GM13977 (cell line): ENCODE results near the gene NKD1.
A peak's percentile ranks its signal among the peaks of the same experiment; 100 is the strongest.

Source experiments
- DNase-seq: peaks from one replicate; pipeline ENCODE4 v3.0.0; 2012; ENCODE audit warnings: low spot score
- in situ Hi-C: fragments of 300-500 bp; cut with MboI; formaldehyde crosslinking; loops from one replicate; pipeline ENCODE4 v1.12.0; 2022; ENCODE audit warnings: low sequenced_read_pairs, low pct_unique_long_range_greater_than_20kb, mixed read lengths, inconsistent platforms; ENCODE audit not compliant: unreplicated experiment
- TF ChIP-seq, protein P1 (sequence below): IDR thresholded peaks from 2 replicates; pipeline ENCODE4 v1.5.1; 2012; ENCODE audit warnings: mild to moderate bottlenecking, control low read depth; ENCODE audit not compliant: insufficient read depth; ENCODE audit errors: extremely low read depth, missing control alignments

The NKD1 gene

DNA sequence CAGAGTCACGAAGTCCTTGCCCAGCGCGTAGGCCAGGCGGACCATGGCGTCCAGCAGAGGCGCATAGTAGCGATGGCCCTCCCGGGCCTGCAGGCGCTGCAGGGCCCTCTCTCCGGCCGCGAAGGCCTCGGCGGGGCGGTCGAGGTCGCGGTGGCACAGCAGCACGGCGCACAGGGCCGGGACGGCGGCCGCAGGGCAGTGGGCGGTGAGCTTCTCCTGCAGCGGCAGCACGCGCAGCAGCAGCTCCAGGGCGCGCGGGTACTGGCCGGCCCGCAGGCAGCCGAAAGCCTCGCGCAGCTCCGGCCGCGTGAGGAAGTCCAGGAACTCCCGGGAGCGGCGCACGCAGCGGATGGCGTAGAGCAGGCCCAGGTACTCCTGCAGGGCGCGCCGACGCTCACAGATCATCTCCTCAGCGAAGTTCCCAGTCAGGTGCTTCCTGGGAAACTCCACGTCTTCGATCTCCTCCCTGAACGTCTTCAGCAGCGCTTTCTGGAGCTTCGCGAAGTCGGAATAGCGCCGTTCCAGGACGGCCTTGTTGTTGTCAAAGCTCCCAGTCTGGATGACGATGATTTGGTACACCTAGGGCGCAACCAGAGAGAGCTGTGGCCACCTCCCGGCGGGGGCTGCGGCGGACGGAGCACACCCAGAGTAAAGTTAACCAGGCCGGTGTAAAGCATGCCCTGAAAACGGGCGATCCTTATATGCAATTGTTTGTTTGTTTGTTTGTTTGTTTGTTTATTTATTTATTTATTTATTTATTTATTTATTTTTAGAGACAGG, 125.5 kb downstream of the NKD1 start:
- in situ Hi-C loops = loop anchor here (10.0 kb wide), 1 partner anchor 71 kb away; the partner anchor contains the start of gene CYLD
- no peak for DNase-seq
- TF ChIP-seq, protein P1, sequence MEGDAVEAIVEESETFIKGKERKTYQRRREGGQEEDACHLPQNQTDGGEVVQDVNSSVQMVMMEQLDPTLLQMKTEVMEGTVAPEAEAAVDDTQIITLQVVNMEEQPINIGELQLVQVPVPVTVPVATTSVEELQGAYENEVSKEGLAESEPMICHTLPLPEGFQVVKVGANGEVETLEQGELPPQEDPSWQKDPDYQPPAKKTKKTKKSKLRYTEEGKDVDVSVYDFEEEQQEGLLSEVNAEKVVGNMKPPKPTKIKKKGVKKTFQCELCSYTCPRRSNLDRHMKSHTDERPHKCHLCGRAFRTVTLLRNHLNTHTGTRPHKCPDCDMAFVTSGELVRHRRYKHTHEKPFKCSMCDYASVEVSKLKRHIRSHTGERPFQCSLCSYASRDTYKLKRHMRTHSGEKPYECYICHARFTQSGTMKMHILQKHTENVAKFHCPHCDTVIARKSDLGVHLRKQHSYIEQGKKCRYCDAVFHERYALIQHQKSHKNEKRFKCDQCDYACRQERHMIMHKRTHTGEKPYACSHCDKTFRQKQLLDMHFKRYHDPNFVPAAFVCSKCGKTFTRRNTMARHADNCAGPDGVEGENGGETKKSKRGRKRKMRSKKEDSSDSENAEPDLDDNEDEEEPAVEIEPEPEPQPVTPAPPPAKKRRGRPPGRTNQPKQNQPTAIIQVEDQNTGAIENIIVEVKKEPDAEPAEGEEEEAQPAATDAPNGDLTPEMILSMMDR = no peak

DNA sequence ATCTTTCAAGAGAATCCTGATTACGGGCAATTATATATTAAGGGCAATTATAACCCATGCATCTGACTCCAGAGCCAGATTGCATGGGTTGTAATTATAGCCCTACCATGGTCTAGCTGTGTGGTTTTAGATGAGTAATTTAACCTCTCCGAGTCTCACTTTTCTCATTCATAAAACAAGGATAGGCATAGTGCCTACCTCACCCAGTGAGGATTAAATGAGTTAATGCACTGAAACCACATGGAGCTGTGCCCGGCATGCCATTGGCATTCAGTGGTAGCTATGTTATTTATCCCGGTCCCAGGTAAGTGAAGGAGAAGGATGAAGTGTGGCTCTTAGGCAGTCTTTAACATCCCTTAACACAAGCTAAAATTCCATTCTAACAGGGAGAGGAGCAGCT, 126.6 kb downstream of the NKD1 start:
- TF ChIP-seq, protein P1 = no peak
- no peak for DNase-seq
- in situ Hi-C loops = loop anchor here (10.0 kb wide), 1 partner anchor 70 kb away; the partner anchor contains the start of gene CYLD

DNA sequence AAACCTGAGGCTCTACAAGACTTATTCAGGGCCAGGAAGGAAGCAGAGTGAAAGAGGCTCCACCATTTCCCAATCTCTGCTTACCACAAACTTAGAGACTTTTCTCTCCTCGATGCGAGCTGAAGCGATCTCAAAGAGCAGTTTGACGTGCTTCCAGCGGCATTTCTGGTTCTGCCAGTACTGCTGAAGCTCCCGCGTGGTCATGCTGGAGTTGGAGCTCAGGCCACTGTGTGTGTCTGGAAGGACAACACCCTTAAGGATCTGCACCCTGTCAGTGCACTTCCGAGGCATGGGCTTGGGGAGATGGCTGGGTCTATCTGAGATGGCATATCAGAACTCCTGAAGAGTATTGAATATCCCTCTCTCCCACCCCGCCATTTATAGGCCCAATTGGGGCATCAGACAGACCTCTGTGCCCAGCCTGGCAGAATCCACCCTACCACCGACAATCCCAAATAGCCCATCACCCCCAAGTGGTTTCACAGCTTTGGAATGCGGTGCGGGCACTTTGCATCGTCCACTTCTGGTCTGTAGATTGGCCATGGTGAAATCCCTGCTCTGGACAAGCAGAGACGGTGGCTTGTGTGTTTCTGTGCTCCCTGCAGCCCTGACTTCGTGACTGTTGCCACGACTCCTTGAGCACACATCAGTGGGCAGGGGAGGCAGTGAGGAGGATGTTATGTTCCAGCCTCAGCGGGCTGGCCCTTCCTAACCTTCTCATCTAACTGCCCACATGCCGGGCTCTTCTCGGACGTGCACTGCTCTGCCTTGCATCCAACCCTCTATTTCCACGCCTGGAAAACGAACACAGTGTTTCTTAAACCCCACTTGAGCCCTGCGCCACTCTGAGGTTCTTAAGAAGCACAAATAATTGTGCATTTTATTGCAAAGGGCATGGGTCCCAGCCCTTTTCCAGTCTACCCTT, 127.8 kb downstream of the NKD1 start:
- in situ Hi-C loops = loop anchor here (10.0 kb wide), 1 partner anchor 69 kb away; the partner anchor contains the start of gene CYLD
- TF ChIP-seq, protein P1 = no peak
- DNase-seq = no peak

DNA sequence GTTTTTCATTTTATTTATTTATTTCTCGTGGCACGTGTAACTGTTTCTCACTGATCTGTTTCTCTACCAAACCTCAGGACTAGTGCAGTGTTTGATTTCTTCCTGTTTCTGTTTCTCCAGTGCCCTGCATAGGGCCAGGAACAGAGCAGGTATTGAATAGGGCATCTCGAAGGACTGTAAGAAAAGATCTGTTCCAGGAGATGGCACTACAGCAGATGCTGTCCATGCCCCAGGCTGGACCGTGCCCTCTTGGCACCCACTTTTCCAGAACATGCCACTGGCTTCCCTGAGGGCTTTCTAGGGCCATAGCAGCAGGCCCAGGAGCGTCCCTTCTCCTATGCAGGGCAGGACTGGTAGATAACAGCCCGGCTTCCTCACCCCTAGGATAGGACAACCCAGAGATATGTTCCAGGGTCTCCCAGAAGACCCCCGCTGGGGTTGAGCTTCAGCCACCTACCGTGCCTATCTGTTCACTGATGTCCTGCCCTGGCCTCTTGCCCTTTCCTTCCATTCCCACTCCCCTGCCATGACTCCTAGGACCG, 128.6 kb downstream of the NKD1 start:
- in situ Hi-C loops = loop anchor here (10.0 kb wide), 1 partner anchor 68 kb away; the partner anchor contains the start of gene CYLD
- TF ChIP-seq, protein P1 = no peak
- DNase-seq = no peak

DNA sequence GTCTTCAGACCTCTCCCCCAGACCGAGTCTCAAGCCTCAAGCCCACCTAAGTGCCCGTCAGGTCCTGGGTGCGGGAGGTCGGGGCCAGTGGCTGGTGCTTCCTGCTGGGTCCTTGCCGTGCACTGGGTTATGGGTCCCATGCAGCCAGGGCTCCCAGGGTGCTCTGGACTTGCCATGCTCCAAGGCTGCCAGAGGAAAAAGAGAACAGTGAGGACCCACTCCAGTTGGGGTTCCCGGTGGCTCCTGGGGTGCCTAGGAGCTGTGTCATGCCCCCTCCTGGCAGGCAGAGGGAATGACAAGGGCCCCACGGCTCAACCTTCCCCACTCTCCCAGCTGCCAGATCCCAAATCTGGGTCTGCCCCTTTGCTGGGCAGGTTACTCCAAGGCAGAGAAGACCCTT, 129.2 kb downstream of the NKD1 start:
- DNase-seq = no peak
- TF ChIP-seq, protein P1 = peak; percentile 56
- in situ Hi-C loops = loop anchor here (10.0 kb wide), 1 partner anchor 67 kb away; the partner anchor contains the start of gene CYLD

DNA sequence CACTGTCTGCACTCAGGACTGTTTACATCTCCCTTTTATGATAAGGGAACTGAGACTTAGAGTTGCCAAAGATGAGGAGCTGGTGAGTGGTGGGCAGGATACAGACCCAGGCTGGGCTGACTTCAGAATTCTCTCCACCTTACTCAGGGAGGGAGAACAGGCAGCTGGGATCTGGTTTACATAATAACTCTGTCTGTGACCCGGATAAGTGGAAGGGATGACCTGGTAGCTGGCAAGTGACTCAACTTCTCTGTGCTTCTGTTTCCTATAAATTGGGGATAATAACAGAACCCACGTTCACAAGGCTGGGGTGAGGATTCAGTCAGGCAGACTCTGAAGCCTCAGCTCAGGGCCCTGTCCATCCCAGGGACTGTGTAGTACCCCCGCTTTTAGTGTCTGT, 130.3 kb downstream of the NKD1 start:
- in situ Hi-C loops = loop anchor here (10.0 kb wide), 1 partner anchor 66 kb away; the partner anchor contains the start of gene CYLD
- no peak for DNase-seq
- TF ChIP-seq, protein P1 = no peak
